K562 (cell line): ENCODE results near the gene WNT7B.

Experiments
- CBFA2T2 ChIP-seq: fragments of 450-650 bp; conservative IDR thresholded peaks from 2 replicates; pipeline ENCODE4 v1.6.1; 2017; ENCODE audit warnings: mild to moderate bottlenecking
- ZNF280B ChIP-seq: fragments of 250-450 bp; sonication (Bioruptor Pico); IDR thresholded peaks from 2 replicates; pipeline ENCODE4 v1.5.1; 2021; ENCODE audit warnings: mild to moderate bottlenecking
- TF ChIP-seq, protein P1 (sequence below), 3 experiments: IDR thresholded peaks in 2 of 3; conservative IDR thresholded peaks in 1 of 3; 2 replicates each; pipeline ENCODE4 v1.5.1; 2011 to 2012; ENCODE audit warnings: low read length in 3 of 3, mild to moderate bottlenecking in 3 of 3, control low read depth in 2 of 3, improper control_type of control experiment in 1 of 3, inconsistent platforms in 1 of 3, low read depth in 1 of 3, mixed read lengths in 1 of 3, moderate library complexity in 1 of 3; ENCODE audit not compliant: insufficient read depth in 2 of 3

DNA sequence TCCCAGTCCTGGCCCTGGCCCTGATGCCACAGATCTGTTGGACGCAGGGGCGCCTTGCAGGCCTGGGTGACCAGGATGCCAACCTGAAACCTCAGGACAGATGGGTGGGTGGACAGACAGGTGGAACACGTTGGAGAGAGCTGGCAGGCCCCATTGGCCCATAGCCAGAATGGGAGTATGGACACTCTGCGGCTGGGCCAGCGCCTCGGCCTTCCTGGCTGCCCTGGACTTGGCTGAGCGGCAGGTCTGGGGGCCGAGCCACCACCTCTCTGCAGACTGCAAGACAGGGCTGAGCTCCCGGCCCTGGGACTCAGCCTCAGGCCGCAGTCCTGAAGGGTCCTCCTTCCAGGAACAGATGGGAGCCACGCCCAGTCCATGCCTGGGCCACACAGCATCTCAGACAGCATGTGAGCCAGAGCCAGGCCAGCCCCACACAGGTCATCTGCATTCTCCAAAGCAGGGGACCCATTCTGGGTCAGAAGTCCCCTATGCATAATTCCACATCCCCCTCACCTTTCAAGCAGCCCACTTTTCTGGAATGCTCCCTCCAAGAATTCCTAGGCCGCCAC, 14.1 kb downstream of the WNT7B start:
- TF ChIP-seq, protein P1, sequence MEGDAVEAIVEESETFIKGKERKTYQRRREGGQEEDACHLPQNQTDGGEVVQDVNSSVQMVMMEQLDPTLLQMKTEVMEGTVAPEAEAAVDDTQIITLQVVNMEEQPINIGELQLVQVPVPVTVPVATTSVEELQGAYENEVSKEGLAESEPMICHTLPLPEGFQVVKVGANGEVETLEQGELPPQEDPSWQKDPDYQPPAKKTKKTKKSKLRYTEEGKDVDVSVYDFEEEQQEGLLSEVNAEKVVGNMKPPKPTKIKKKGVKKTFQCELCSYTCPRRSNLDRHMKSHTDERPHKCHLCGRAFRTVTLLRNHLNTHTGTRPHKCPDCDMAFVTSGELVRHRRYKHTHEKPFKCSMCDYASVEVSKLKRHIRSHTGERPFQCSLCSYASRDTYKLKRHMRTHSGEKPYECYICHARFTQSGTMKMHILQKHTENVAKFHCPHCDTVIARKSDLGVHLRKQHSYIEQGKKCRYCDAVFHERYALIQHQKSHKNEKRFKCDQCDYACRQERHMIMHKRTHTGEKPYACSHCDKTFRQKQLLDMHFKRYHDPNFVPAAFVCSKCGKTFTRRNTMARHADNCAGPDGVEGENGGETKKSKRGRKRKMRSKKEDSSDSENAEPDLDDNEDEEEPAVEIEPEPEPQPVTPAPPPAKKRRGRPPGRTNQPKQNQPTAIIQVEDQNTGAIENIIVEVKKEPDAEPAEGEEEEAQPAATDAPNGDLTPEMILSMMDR (IDR thresholded peaks at IDR 0.05 in 2 of 3, conservative IDR thresholded peaks at IDR 0.05 in 1 of 3; ENCODE audit: insufficient read depth in 2 of 3, low read depth in 1 of 3, low read length in 3 of 3) = no peak
- TF ChIP-seq ZNF280B (CRISPR knock-in tag) = no peak
- no peak for TF ChIP-seq CBFA2T2
